GM10248 (cell line): ENCODE results near the gene GLTP.
"Not testable (repeated sequence)": the region's sequence is repeated elsewhere in the genome, so short reads cannot be mapped to it uniquely, and the experiment has no call there.

Source experiments
- CTCF ChIA-PET: fragments of 300-600 bp; sonication (Branson Sonifier 250); formaldehyde crosslinking; extraction: SDS; loops from one replicate; lab custom pipeline; 2021; ENCODE audit warnings: antibody characterized with exemption; lab: Yijun Ruan, JAX
- POLR2A ChIA-PET: fragments of 350-650 bp; sonication (Branson Sonifier 250); formaldehyde crosslinking; extraction: SDS; loops from one replicate; lab custom pipeline; 2020; ENCODE audit warnings: antibody characterized with exemption; lab: Yijun Ruan, JAX
- DNase-seq: peaks from one replicate; pipeline ENCODE4 v3.0.0; 2012; ENCODE audit errors: extremely low spot score
- CTCF ChIP-seq: IDR thresholded peaks from 2 replicates; pipeline ENCODE4 v1.5.1; 2012; ENCODE audit warnings: mild to moderate bottlenecking, low read depth; ENCODE audit errors: extremely low read depth, missing control alignments, control extremely low read depth

The GLTP gene

GRCh38 chr12:109861689-109862314 lies 18.5 kb downstream of the GLTP start:
- ChIA-PET POLR2A (no interaction called here), CTCF (interaction anchor here (1.2 to 8.9 kb wide), 4 partner anchors 8 to 29 kb away, joined by 3 to 85 read pairs (median 22); no protein-coding TSS in a partner anchor)
- no peak for DNase-seq
- no peak for TF ChIP-seq CTCF

- ChIA-PET POLR2A (no interaction called here), CTCF (interaction anchor here (8.9 kb wide), 1 partner anchor 18 kb away, joined by 85 read pairs; no protein-coding TSS in a partner anchor)
- no peak for TF ChIP-seq CTCF
- DNase-seq = no peak
Measured at GRCh38 chr12:109860977-109861376, 19.4 kb downstream of the GLTP start.

GRCh38 chr12:109858764-109859163 lies 21.6 kb downstream of the GLTP start:
- TF ChIP-seq CTCF = no peak
- CTCF ChIA-PET = interaction anchor here (1.0 to 8.9 kb wide), 5 partner anchors 10 to 53 kb away, joined by 3 to 85 read pairs (median 3); no protein-coding TSS in a partner anchor
- DNase-seq = no peak
- POLR2A ChIA-PET = no interaction called here

GRCh38 chr12:109857715-109858114 lies 22.6 kb downstream of the GLTP start:
- DNase-seq = no peak
- TF ChIP-seq CTCF = no peak
- CTCF ChIA-PET = interaction anchor here (1.1 to 8.9 kb wide), 3 partner anchors 9 to 52 kb away, joined by 3 to 85 read pairs (median 5); no protein-coding TSS in a partner anchor
- POLR2A ChIA-PET = no interaction called here

- ChIA-PET POLR2A (no interaction called here), CTCF (interaction anchor here (3.8 to 8.9 kb wide), 4 partner anchors 9 to 72 kb away, joined by 22 to 85 read pairs (median 26); partner anchors contain the start of gene GLTP)
- DNase-seq = no peak
- no peak for TF ChIP-seq CTCF
Measured at GRCh38 chr12:109855377-109855776, 25.0 kb downstream of the GLTP start.

- POLR2A ChIA-PET, DNase-seq: not testable (repeated sequence)
- CTCF ChIA-PET = interaction anchor here (1.2 to 2.7 kb wide), 2 partner anchors 21 to 45 kb away, joined by 4 to 5 read pairs; no protein-coding TSS in a partner anchor
Measured at GRCh38 chr12:109850518-109850917, 29.8 kb downstream of the GLTP start.

- TF ChIP-seq CTCF = no peak
- ChIA-PET POLR2A (no interaction called here), CTCF (interaction anchor here (0.8 to 5.1 kb wide), 5 partner anchors 9 to 414 kb away, joined by 3 to 22 read pairs (median 3); no protein-coding TSS in a partner anchor)
- no peak for DNase-seq
Measured at GRCh38 chr12:109847142-109847735, 33.1 kb downstream of the GLTP start.
